GM21619 (cell line): Measurements from ENCODE around the gene RTN4R.
"Not testable (repeated sequence)": the region's sequence is repeated elsewhere in the genome, so short reads cannot be mapped to it uniquely, and the experiment has no call there.

Experiments used
- ATAC-seq: cut with Tn5 transposase; IDR thresholded peaks from one replicate; pipeline ENCODE4 v1.9.1; 2021; ENCODE audit not compliant: unreplicated experiment

The RTN4R gene

GRCh38 chr22:20272700-20273099 is 4.6 kb upstream of the RTN4R start:
- ATAC-seq = no peak

GRCh38 chr22:20272174-20272573 is 4.1 kb upstream of the RTN4R start:
- ATAC-seq = no peak

GRCh38 chr22:20271114-20271994 is 3.2 kb upstream of the RTN4R start:
- no peak for ATAC-seq

- ATAC-seq = not testable (repeated sequence)
Observed at GRCh38 chr22:20270190-20271113, 2.3 kb upstream of the RTN4R start.

GRCh38 chr22:20269673-20270072 is 1.6 kb upstream of the RTN4R start:
- ATAC-seq = not testable (repeated sequence)

GRCh38 chr22:20269201-20269600 is 1.1 kb upstream of the RTN4R start:
- not testable (repeated sequence) for ATAC-seq

- ATAC-seq = no peak
Observed at GRCh38 chr22:20267441-20268278, 458 bp downstream of the RTN4R start.

- not testable (repeated sequence) for ATAC-seq
Observed at GRCh38 chr22:20266667-20267440, 1.3 kb downstream of the RTN4R start.

- ATAC-seq = not testable (repeated sequence)
Observed at GRCh38 chr22:20265772-20266666, 2.1 kb downstream of the RTN4R start.

GRCh38 chr22:20264614-20265452 is 3.3 kb downstream of the RTN4R start:
- no peak for ATAC-seq

- not testable (repeated sequence) for ATAC-seq
Observed at GRCh38 chr22:20263404-20264281, 4.5 kb downstream of the RTN4R start.

- no peak for ATAC-seq
Observed at GRCh38 chr22:20262582-20263147, 5.5 kb downstream of the RTN4R start.

- ATAC-seq = no peak
Observed at GRCh38 chr22:20261848-20262581, 6.1 kb downstream of the RTN4R start.

GRCh38 chr22:20260071-20260765 is 7.9 kb downstream of the RTN4R start:
- ATAC-seq = no peak

GRCh38 chr22:20259327-20259688 is 8.8 kb downstream of the RTN4R start:
- no peak for ATAC-seq
